ENCODE results near the gene UPK2. TPM values are rescaled to one million over a fixed set of nuclear protein-coding genes. Genes with fewer than 3 reads are reported as not detected.

The UPK2 gene
- total and polyA plus RNA-seq, 2 of the 13 experiments (the other 11 are each of a cell fraction or from before 2014, with no cell fraction given): not detected

DNA sequence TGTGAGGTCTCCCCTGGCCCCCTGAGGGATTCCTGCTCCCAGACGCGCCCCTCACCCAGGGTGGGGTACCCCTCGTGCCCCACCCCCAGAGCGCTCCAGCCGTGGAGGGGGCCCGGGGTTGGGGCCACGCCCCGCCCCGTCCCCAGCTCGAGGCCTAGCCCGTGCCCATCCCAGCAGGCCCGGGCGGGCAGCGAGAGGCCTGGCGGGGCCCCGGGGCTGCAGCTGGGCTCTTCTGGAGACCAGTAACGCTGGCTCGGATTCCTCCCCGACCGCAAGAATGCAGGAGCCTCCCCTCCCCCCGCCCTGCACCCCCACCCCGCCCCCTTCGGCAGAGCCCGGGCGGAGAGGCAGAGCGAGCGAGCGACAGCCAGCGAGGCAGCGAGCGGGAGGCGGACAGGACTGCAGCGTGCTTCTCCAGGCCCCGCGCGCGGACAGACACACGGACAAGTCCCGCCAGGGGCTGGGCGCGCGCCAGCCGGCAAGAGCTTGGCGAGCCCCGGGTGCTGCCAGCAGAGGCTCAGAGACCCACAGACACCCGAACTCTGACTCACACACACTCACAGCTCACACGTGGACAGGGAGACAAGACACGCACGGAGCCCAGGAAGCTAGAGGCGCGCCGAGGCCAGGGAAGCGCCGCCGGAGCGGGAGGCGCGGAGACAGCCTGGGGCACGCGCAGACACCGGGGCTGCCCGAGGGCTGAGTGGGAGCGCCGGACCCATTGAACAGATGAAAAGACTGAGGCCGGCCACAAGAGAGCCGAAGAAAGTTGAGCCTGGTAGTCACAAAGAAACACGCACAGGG, 45.6 kb upstream of the UPK2 start (continued):
- TF ChIP-seq, protein P1, sequence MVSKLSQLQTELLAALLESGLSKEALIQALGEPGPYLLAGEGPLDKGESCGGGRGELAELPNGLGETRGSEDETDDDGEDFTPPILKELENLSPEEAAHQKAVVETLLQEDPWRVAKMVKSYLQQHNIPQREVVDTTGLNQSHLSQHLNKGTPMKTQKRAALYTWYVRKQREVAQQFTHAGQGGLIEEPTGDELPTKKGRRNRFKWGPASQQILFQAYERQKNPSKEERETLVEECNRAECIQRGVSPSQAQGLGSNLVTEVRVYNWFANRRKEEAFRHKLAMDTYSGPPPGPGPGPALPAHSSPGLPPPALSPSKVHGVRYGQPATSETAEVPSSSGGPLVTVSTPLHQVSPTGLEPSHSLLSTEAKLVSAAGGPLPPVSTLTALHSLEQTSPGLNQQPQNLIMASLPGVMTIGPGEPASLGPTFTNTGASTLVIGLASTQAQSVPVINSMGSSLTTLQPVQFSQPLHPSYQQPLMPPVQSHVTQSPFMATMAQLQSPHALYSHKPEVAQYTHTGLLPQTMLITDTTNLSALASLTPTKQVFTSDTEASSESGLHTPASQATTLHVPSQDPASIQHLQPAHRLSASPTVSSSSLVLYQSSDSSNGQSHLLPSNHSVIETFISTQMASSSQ (IDR thresholded peaks at IDR 0.05; ENCODE audit: low read depth): no peak
- TF ChIP-seq, protein P1 (CRISPR knock-in tag; IDR thresholded peaks at IDR 0.05; ENCODE audit: borderline replicate concordance): no peak
- TF ChIP-seq, protein P2, sequence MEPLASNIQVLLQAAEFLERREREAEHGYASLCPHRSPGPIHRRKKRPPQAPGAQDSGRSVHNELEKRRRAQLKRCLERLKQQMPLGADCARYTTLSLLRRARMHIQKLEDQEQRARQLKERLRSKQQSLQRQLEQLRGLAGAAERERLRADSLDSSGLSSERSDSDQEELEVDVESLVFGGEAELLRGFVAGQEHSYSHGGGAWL (CRISPR knock-in tag; IDR thresholded peaks at IDR 0.05): peak; percentile 42; the same call in 1 of the 2 replicates
- TF ChIP-seq, protein P3, sequence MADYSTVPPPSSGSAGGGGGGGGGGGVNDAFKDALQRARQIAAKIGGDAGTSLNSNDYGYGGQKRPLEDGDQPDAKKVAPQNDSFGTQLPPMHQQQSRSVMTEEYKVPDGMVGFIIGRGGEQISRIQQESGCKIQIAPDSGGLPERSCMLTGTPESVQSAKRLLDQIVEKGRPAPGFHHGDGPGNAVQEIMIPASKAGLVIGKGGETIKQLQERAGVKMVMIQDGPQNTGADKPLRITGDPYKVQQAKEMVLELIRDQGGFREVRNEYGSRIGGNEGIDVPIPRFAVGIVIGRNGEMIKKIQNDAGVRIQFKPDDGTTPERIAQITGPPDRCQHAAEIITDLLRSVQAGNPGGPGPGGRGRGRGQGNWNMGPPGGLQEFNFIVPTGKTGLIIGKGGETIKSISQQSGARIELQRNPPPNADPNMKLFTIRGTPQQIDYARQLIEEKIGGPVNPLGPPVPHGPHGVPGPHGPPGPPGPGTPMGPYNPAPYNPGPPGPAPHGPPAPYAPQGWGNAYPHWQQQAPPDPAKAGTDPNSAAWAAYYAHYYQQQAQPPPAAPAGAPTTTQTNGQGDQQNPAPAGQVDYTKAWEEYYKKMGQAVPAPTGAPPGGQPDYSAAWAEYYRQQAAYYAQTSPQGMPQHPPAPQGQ (CRISPR knock-in tag; IDR thresholded peaks at IDR 0.05; ENCODE audit: borderline replicate concordance): no peak
- TF ChIP-seq, protein P4, sequence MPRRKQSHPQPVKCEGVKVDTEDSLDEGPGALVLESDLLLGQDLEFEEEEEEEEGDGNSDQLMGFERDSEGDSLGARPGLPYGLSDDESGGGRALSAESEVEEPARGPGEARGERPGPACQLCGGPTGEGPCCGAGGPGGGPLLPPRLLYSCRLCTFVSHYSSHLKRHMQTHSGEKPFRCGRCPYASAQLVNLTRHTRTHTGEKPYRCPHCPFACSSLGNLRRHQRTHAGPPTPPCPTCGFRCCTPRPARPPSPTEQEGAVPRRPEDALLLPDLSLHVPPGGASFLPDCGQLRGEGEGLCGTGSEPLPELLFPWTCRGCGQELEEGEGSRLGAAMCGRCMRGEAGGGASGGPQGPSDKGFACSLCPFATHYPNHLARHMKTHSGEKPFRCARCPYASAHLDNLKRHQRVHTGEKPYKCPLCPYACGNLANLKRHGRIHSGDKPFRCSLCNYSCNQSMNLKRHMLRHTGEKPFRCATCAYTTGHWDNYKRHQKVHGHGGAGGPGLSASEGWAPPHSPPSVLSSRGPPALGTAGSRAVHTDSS (CRISPR knock-in tag; conservative IDR thresholded peaks at IDR 0.05): no peak
- peak; percentile 39 for TF ChIP-seq CBX1 (IDR thresholded peaks at IDR 0.05; ENCODE audit: low read depth)
- TF ChIP-seq HOXA7 (CRISPR knock-in tag; IDR thresholded peaks at IDR 0.05): no peak
- no peak for TF ChIP-seq ZNF615 (CRISPR knock-in tag; IDR thresholded peaks at IDR 0.05; ENCODE audit: borderline replicate concordance)
- TF ChIP-seq, protein P5, sequence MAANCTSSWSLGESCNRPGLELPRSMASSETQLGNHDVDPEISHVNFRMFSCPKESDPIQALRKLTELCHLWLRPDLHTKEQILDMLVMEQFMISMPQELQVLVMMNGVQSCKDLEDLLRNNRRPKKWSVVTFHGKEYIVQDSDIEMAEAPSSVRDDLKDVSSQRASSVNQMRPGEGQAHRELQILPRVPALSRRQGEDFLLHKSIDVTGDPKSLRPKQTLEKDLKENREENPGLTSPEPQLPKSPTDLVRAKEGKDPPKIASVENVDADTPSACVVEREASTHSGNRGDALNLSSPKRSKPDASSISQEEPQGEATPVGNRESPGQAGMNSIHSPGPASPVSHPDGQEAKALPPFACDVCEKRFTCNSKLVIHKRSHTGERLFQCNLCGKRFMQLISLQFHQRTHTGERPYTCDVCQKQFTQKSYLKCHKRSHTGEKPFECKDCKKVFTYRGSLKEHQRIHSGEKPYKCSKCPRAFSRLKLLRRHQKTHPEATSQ (CRISPR knock-in tag; IDR thresholded peaks at IDR 0.05; ENCODE audit: borderline replicate concordance): no peak
- 0 out of 2 replicates have a peak, but pooled peaks have one; percentile 10 for TF ChIP-seq FOXA3 (CRISPR knock-in tag; IDR thresholded peaks at IDR 0.05)
- no peak for TF ChIP-seq KLF9 (CRISPR knock-in tag; IDR thresholded peaks at IDR 0.05; ENCODE audit: low read depth)
- no peak for TF ChIP-seq ZNF549 (CRISPR knock-in tag; IDR thresholded peaks at IDR 0.05)
- TF ChIP-seq, protein P6, sequence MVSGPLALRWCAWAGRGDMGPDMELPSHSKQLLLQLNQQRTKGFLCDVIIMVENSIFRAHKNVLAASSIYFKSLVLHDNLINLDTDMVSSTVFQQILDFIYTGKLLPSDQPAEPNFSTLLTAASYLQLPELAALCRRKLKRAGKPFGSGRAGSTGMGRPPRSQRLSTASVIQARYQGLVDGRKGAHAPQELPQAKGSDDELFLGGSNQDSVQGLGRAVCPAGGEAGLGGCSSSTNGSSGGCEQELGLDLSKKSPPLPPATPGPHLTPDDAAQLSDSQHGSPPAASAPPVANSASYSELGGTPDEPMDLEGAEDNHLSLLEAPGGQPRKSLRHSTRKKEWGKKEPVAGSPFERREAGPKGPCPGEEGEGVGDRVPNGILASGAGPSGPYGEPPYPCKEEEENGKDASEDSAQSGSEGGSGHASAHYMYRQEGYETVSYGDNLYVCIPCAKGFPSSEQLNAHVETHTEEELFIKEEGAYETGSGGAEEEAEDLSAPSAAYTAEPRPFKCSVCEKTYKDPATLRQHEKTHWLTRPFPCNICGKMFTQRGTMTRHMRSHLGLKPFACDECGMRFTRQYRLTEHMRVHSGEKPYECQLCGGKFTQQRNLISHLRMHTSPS (CRISPR knock-in tag; IDR thresholded peaks at IDR 0.05; ENCODE audit: low read depth): no peak; the same call in 1 of the 2 replicates
- TF ChIP-seq, protein P7, sequence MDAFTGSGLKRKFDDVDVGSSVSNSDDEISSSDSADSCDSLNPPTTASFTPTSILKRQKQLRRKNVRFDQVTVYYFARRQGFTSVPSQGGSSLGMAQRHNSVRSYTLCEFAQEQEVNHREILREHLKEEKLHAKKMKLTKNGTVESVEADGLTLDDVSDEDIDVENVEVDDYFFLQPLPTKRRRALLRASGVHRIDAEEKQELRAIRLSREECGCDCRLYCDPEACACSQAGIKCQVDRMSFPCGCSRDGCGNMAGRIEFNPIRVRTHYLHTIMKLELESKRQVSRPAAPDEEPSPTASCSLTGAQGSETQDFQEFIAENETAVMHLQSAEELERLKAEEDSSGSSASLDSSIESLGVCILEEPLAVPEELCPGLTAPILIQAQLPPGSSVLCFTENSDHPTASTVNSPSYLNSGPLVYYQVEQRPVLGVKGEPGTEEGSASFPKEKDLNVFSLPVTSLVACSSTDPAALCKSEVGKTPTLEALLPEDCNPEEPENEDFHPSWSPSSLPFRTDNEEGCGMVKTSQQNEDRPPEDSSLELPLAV (CRISPR knock-in tag; conservative IDR thresholded peaks at IDR 0.05; ENCODE audit: low read depth): no peak

Measured in HepG2 (cell line).